Measurements from ENCODE around the gene CEP72.

CEP72 gene

GRCh38 chr5:651296-652022 is 39.3 kb downstream of the CEP72 start:
- Histone ChIP-seq H3K9ac (ENCODE audit: low read length) (no peak overlapping the region), H3K9me3 (ENCODE audit: control insufficient read depth, insufficient read depth, low read depth, low read length) (peaks cover 31% of the 10 kb centered on the region), H3K4me1 (ENCODE audit: control insufficient read depth, insufficient read depth, low read length) (no peaks in the 10 kb centered on the region), H3K27ac (ENCODE audit: low read depth, low read length) (no peak overlapping the region), H3K27me3 (ENCODE audit: control insufficient read depth, insufficient read depth, low read length) (no peaks in the 10 kb centered on the region), H3K4me3 (ENCODE audit: low read depth, low read length) (no peak overlapping the region), H3K36me3 (ENCODE audit: control insufficient read depth, insufficient read depth, low read length) (peaks cover 84% of the 10 kb centered on the region)

GRCh38 chr5:652023-652515 is 39.9 kb downstream of the CEP72 start:
- Histone ChIP-seq H3K27ac (ENCODE audit: low read depth, low read length) (no peak overlapping the region), H3K36me3 (ENCODE audit: control insufficient read depth, insufficient read depth, low read length) (peaks cover 83% of the 10 kb centered on the region), H3K9ac (ENCODE audit: low read length) (no peak overlapping the region), H3K9me3 (ENCODE audit: control insufficient read depth, insufficient read depth, low read depth, low read length) (peaks cover 31% of the 10 kb centered on the region), H3K4me1 (ENCODE audit: control insufficient read depth, insufficient read depth, low read length) (no peaks in the 10 kb centered on the region), H3K27me3 (ENCODE audit: control insufficient read depth, insufficient read depth, low read length) (no peaks in the 10 kb centered on the region), H3K4me3 (ENCODE audit: low read depth, low read length) (no peak overlapping the region)

GRCh38 chr5:652773-653350 is 40.7 kb downstream of the CEP72 start:
- no peak overlapping the region for H3K9ac ChIP-seq (ENCODE audit: low read length)
- H3K4me3 ChIP-seq (ENCODE audit: low read depth, low read length) = no peak overlapping the region
- H3K9me3 ChIP-seq (ENCODE audit: control insufficient read depth, insufficient read depth, low read depth, low read length) = peaks cover 31% of the 10 kb centered on the region
- peaks cover 83% of the 10 kb centered on the region for H3K36me3 ChIP-seq (ENCODE audit: control insufficient read depth, insufficient read depth, low read length)
- no peaks in the 10 kb centered on the region for H3K27me3 ChIP-seq (ENCODE audit: control insufficient read depth, insufficient read depth, low read length)
- H3K4me1 ChIP-seq (ENCODE audit: control insufficient read depth, insufficient read depth, low read length) = no peaks in the 10 kb centered on the region
- H3K27ac ChIP-seq (ENCODE audit: low read depth, low read length) = no peak overlapping the region

- Histone ChIP-seq H3K9ac (ENCODE audit: low read length) (no peak overlapping the region), H3K4me1 (ENCODE audit: control insufficient read depth, insufficient read depth, low read length) (no peaks in the 10 kb centered on the region), H3K36me3 (ENCODE audit: control insufficient read depth, insufficient read depth, low read length) (peaks cover 79% of the 10 kb centered on the region), H3K27ac (ENCODE audit: low read depth, low read length) (no peak overlapping the region), H3K27me3 (ENCODE audit: control insufficient read depth, insufficient read depth, low read length) (no peaks in the 10 kb centered on the region), H3K4me3 (ENCODE audit: low read depth, low read length) (no peak overlapping the region), H3K9me3 (ENCODE audit: control insufficient read depth, insufficient read depth, low read depth, low read length) (peaks cover 17% of the 10 kb centered on the region)
Measured at GRCh38 chr5:654071-654778, 42.1 kb downstream of the CEP72 start.

GRCh38 chr5:655406-655805 is 43.3 kb downstream of the CEP72 start:
- H3K4me1 ChIP-seq (ENCODE audit: control insufficient read depth, insufficient read depth, low read length) = no peaks in the 10 kb centered on the region
- no peak overlapping the region for H3K9ac ChIP-seq (ENCODE audit: low read length)
- H3K27me3 ChIP-seq (ENCODE audit: control insufficient read depth, insufficient read depth, low read length) = no peaks in the 10 kb centered on the region
- peaks cover 81% of the 10 kb centered on the region for H3K36me3 ChIP-seq (ENCODE audit: control insufficient read depth, insufficient read depth, low read length)
- peaks cover 8% of the 10 kb centered on the region; the same call in 1 of the 2 replicates for H3K9me3 ChIP-seq (ENCODE audit: control insufficient read depth, insufficient read depth, low read depth, low read length)
- H3K4me3 ChIP-seq (ENCODE audit: low read depth, low read length) = no peak overlapping the region
- no peak overlapping the region for H3K27ac ChIP-seq (ENCODE audit: low read depth, low read length)

GRCh38 chr5:657570-657969 is 45.4 kb downstream of the CEP72 start:
- H3K36me3 ChIP-seq (ENCODE audit: control insufficient read depth, insufficient read depth, low read length) = peaks cover 85% of the 10 kb centered on the region
- no peak overlapping the region for H3K9ac ChIP-seq (ENCODE audit: low read length)
- H3K9me3 ChIP-seq (ENCODE audit: control insufficient read depth, insufficient read depth, low read depth, low read length) = peaks cover 5% of the 10 kb centered on the region; the same call in 1 of the 2 replicates
- no peak overlapping the region for H3K27ac ChIP-seq (ENCODE audit: low read depth, low read length)
- no peaks in the 10 kb centered on the region for H3K27me3 ChIP-seq (ENCODE audit: control insufficient read depth, insufficient read depth, low read length)
- H3K4me3 ChIP-seq (ENCODE audit: low read depth, low read length) = no peak overlapping the region
- no peaks in the 10 kb centered on the region for H3K4me1 ChIP-seq (ENCODE audit: control insufficient read depth, insufficient read depth, low read length)

- Histone ChIP-seq H3K9me3 (ENCODE audit: control insufficient read depth, insufficient read depth, low read depth, low read length) (peaks cover 5% of the 10 kb centered on the region; the same call in 1 of the 2 replicates), H3K4me3 (ENCODE audit: low read depth, low read length) (no peak overlapping the region), H3K27me3 (ENCODE audit: control insufficient read depth, insufficient read depth, low read length) (no peaks in the 10 kb centered on the region), H3K27ac (ENCODE audit: low read depth, low read length) (no peak overlapping the region), H3K9ac (ENCODE audit: low read length) (no peak overlapping the region), H3K36me3 (ENCODE audit: control insufficient read depth, insufficient read depth, low read length) (peaks cover 85% of the 10 kb centered on the region), H3K4me1 (ENCODE audit: control insufficient read depth, insufficient read depth, low read length) (no peaks in the 10 kb centered on the region)
Measured at GRCh38 chr5:658103-658502, 46.0 kb downstream of the CEP72 start.

- peaks cover 81% of the 10 kb centered on the region for H3K36me3 ChIP-seq (ENCODE audit: control insufficient read depth, insufficient read depth, low read length)
- no peaks in the 10 kb centered on the region for H3K9me3 ChIP-seq (ENCODE audit: control insufficient read depth, insufficient read depth, low read depth, low read length)
- no peak overlapping the region for H3K27ac ChIP-seq (ENCODE audit: low read depth, low read length)
- no peaks in the 10 kb centered on the region for H3K4me1 ChIP-seq (ENCODE audit: control insufficient read depth, insufficient read depth, low read length)
- no peaks in the 10 kb centered on the region for H3K27me3 ChIP-seq (ENCODE audit: control insufficient read depth, insufficient read depth, low read length)
- no peak overlapping the region for H3K9ac ChIP-seq (ENCODE audit: low read length)
- H3K4me3 ChIP-seq (ENCODE audit: low read depth, low read length) = no peak overlapping the region
Measured at GRCh38 chr5:659496-660263, 47.5 kb downstream of the CEP72 start.

- H3K9me3 ChIP-seq (ENCODE audit: control insufficient read depth, insufficient read depth, low read depth, low read length) = no peaks in the 10 kb centered on the region
- no peak overlapping the region for H3K4me3 ChIP-seq (ENCODE audit: low read depth, low read length)
- no peaks in the 10 kb centered on the region for H3K4me1 ChIP-seq (ENCODE audit: control insufficient read depth, insufficient read depth, low read length)
- H3K27ac ChIP-seq (ENCODE audit: low read depth, low read length) = no peak overlapping the region
- H3K27me3 ChIP-seq (ENCODE audit: control insufficient read depth, insufficient read depth, low read length) = no peaks in the 10 kb centered on the region
- no peak overlapping the region for H3K9ac ChIP-seq (ENCODE audit: low read length)
- peaks cover 83% of the 10 kb centered on the region for H3K36me3 ChIP-seq (ENCODE audit: control insufficient read depth, insufficient read depth, low read length)
Measured at GRCh38 chr5:660491-661030, 48.4 kb downstream of the CEP72 start.

GRCh38 chr5:661891-662750 is 50.0 kb downstream of the CEP72 start:
- no peaks in the 10 kb centered on the region for H3K27me3 ChIP-seq (ENCODE audit: control insufficient read depth, insufficient read depth, low read length)
- H3K9me3 ChIP-seq (ENCODE audit: control insufficient read depth, insufficient read depth, low read depth, low read length) = no peaks in the 10 kb centered on the region
- no peak overlapping the region for H3K27ac ChIP-seq (ENCODE audit: low read depth, low read length)
- no peak overlapping the region for H3K4me3 ChIP-seq (ENCODE audit: low read depth, low read length)
- H3K36me3 ChIP-seq (ENCODE audit: control insufficient read depth, insufficient read depth, low read length) = peaks cover 80% of the 10 kb centered on the region
- H3K4me1 ChIP-seq (ENCODE audit: control insufficient read depth, insufficient read depth, low read length) = no peaks in the 10 kb centered on the region
- no peak overlapping the region for H3K9ac ChIP-seq (ENCODE audit: low read length)

Measured in HUES6 (cell line).